Hepatic stellate cell (primary cell): ENCODE results near the gene SYT3.
A peak's percentile ranks its signal among the peaks of the same experiment; 100 is the strongest.

ENCODE experiments used
- DNase-seq: peaks from one replicate; pipeline ENCODE4 v3.0.0; 2011; ENCODE audit warnings: low spot score

The SYT3 gene

GRCh38 chr19:50639121-50640112 is at the start of gene SYT3:
TSS of gene SYT3 (minus strand) at chr19:50639881. CDS start at chr19:50637411, 2,470 bp downstream.
- DNase-seq, result peak; percentile 66

- no peak for DNase-seq
These were observed 49.1 kb upstream of the SYT3 start for GRCh38 chr19:50688766-50689165.

GRCh38 chr19:50686310-50687032 is 46.8 kb upstream of the SYT3 start:
- DNase-seq, result no peak

- peak; percentile 97 for DNase-seq
These were observed 39.8 kb upstream of the SYT3 start for GRCh38 chr19:50679177-50680125.

- DNase-seq, result no peak
These were observed 38.6 kb upstream of the SYT3 start for GRCh38 chr19:50678323-50678722.

- DNase-seq, result no peak
These were observed 38.0 kb upstream of the SYT3 start for GRCh38 chr19:50677636-50678035.

GRCh38 chr19:50676625-50677197 is 37.0 kb upstream of the SYT3 start:
- no peak for DNase-seq

- no peak for DNase-seq
These were observed 33.4 kb upstream of the SYT3 start for GRCh38 chr19:50673118-50673517.

GRCh38 chr19:50670102-50670380 is 30.4 kb upstream of the SYT3 start:
- no peak for DNase-seq

- DNase-seq, result peak; percentile 69
These were observed 29.8 kb upstream of the SYT3 start for GRCh38 chr19:50669302-50670101.

GRCh38 chr19:50668879-50669278 is 29.2 kb upstream of the SYT3 start:
- DNase-seq, result no peak

GRCh38 chr19:50668416-50668815 is 28.7 kb upstream of the SYT3 start:
- no peak for DNase-seq

- no peak for DNase-seq
These were observed 28.1 kb upstream of the SYT3 start for GRCh38 chr19:50667759-50668231.

GRCh38 chr19:50667177-50667758 is 27.6 kb upstream of the SYT3 start:
- DNase-seq, result no peak

GRCh38 chr19:50666346-50667176 is 26.9 kb upstream of the SYT3 start:
- no peak for DNase-seq

GRCh38 chr19:50664204-50664603 is 24.5 kb upstream of the SYT3 start:
- DNase-seq, result no peak

- no peak for DNase-seq
These were observed 23.8 kb upstream of the SYT3 start for GRCh38 chr19:50663482-50663790.

- no peak for DNase-seq
These were observed 23.2 kb upstream of the SYT3 start for GRCh38 chr19:50662651-50663481.
